H9 (cell line): Measurements from ENCODE around the gene APP. TPM values are rescaled to one million over a fixed set of nuclear protein-coding genes. Genes with fewer than 3 reads are reported as not detected.

Source experiments
- DNase-seq: peaks from one replicate; pipeline ENCODE4 v3.0.0-alpha.2; 2017
- H2AFZ ChIP-seq: one replicate; pipeline ENCODE4 v1.6.1; 2013; ENCODE audit warnings: mild to moderate bottlenecking, low read length, control low read depth, moderate library complexity
- H2AK5ac ChIP-seq: 2 replicates; pipeline ENCODE4 v1.6.1; 2013; ENCODE audit warnings: low read length, control low read depth, mixed read lengths; ENCODE audit not compliant: insufficient read length
- H2BK120ac ChIP-seq: one replicate; pipeline ENCODE4 v1.6.1; 2013; ENCODE audit warnings: low read depth, mild to moderate bottlenecking, low read length, control low read depth, inconsistent platforms; ENCODE audit not compliant: poor library complexity, severe bottlenecking
- H2BK12ac ChIP-seq: 2 replicates; pipeline ENCODE4 v1.6.1; 2013; ENCODE audit warnings: low read length, control low read depth, mixed read lengths, low read depth; ENCODE audit not compliant: insufficient read length
- H2BK15ac ChIP-seq: 2 replicates; pipeline ENCODE4 v1.6.1; 2013; ENCODE audit warnings: low read depth, low read length, control low read depth
- H2BK20ac ChIP-seq: one replicate; pipeline ENCODE4 v1.6.1; 2013; ENCODE audit warnings: low read depth, mild to moderate bottlenecking, low read length, control low read depth, inconsistent platforms; ENCODE audit not compliant: poor library complexity, severe bottlenecking
- H2BK5ac ChIP-seq: 2 replicates; pipeline ENCODE4 v1.6.1; 2013; ENCODE audit warnings: low read length, control low read depth, mixed read lengths; ENCODE audit not compliant: insufficient read length
- H3K14ac ChIP-seq: 2 replicates; pipeline ENCODE4 v1.6.1; 2013; ENCODE audit warnings: low read length, control low read depth; ENCODE audit not compliant: insufficient read depth
- H3K18ac ChIP-seq: 2 replicates; pipeline ENCODE4 v1.6.1; 2013; ENCODE audit warnings: low read depth, mild to moderate bottlenecking, mixed read lengths, low read length, control low read depth; ENCODE audit not compliant: insufficient read length
- H3K23ac ChIP-seq: 2 replicates; pipeline ENCODE4 v1.6.1; 2013; ENCODE audit warnings: low read length, control low read depth, mixed read lengths, low read depth; ENCODE audit not compliant: insufficient read length
- H3K23me2 ChIP-seq: 2 replicates; pipeline ENCODE4 v1.6.1; 2013; ENCODE audit warnings: low read depth, mild to moderate bottlenecking, mixed read lengths, low read length, control low read depth; ENCODE audit not compliant: insufficient read length, poor library complexity, severe bottlenecking
- H3K27ac ChIP-seq: 2 replicates; pipeline ENCODE4 v1.5.1; 2013; ENCODE audit warnings: low read length, control low read depth, mixed read lengths, low read depth; ENCODE audit not compliant: insufficient read length
- H3K27me3 ChIP-seq: 2 replicates; pipeline ENCODE4 v1.6.1; 2013; ENCODE audit warnings: low read length, control low read depth, inconsistent platforms; ENCODE audit not compliant: insufficient read depth
- H3K4ac ChIP-seq: 2 replicates; pipeline ENCODE4 v1.6.1; 2013; ENCODE audit warnings: low read depth, mild to moderate bottlenecking, control low read depth, inconsistent platforms, low read length, moderate library complexity
- H3K4me1 ChIP-seq: 2 replicates; pipeline ENCODE4 v1.6.1; 2013; ENCODE audit warnings: low read length, control low read depth, inconsistent platforms; ENCODE audit not compliant: insufficient read depth
- H3K4me2 ChIP-seq: 2 replicates; pipeline ENCODE4 v1.6.1; 2013; ENCODE audit warnings: low read length, control low read depth, mixed read lengths; ENCODE audit not compliant: insufficient read length, insufficient read depth
- H3K56ac ChIP-seq: 2 replicates; pipeline ENCODE4 v1.6.1; 2013; ENCODE audit warnings: low read depth, mild to moderate bottlenecking, mixed read lengths, low read length, control low read depth; ENCODE audit not compliant: insufficient read length
- H3K79me1 ChIP-seq: 2 replicates; pipeline ENCODE4 v1.6.1; 2013; ENCODE audit warnings: low read depth, mild to moderate bottlenecking, moderate library complexity, low read length, control low read depth, inconsistent platforms; ENCODE audit not compliant: insufficient read depth, poor library complexity, severe bottlenecking
- H3K79me2 ChIP-seq: 2 replicates; pipeline ENCODE4 v1.6.1; 2013; ENCODE audit warnings: low read length, control low read depth, inconsistent platforms; ENCODE audit not compliant: insufficient read depth
- H3K9ac ChIP-seq: 2 replicates; pipeline ENCODE4 v1.6.1; 2013; ENCODE audit warnings: low read length, control low read depth, mixed read lengths; ENCODE audit not compliant: insufficient read length; ENCODE audit errors: extremely low read depth
- H3K9me3 ChIP-seq: one replicate; pipeline ENCODE4 v1.6.1; 2013; ENCODE audit warnings: low read depth, low read length, inconsistent platforms; ENCODE audit not compliant: control insufficient read depth
- H3T11ph ChIP-seq: one replicate; pipeline ENCODE4 v1.6.1; 2013; ENCODE audit warnings: mild to moderate bottlenecking, low read length, control low read depth, inconsistent platforms
- H4K20me1 ChIP-seq: one replicate; pipeline ENCODE4 v1.6.1; 2013; ENCODE audit not compliant: control insufficient read depth, insufficient read length, insufficient read depth
- H4K5ac ChIP-seq: 2 replicates; pipeline ENCODE4 v1.6.1; 2013; ENCODE audit warnings: low read depth, mild to moderate bottlenecking, mixed read lengths, low read length, control low read depth; ENCODE audit not compliant: insufficient read length
- H4K8ac ChIP-seq: replicated peaks from 2 replicates; pipeline ENCODE4 v1.6.1; 2013; ENCODE audit warnings: low read length, control low read depth, mixed read lengths, low read depth; ENCODE audit not compliant: insufficient read length
- H4K91ac ChIP-seq: 2 replicates; pipeline ENCODE4 v1.6.1; 2013; ENCODE audit warnings: low read depth, mild to moderate bottlenecking, moderate library complexity, mixed read lengths, low read length, control low read depth; ENCODE audit not compliant: insufficient read length
- H3K27ac Mint-ChIP-seq, 3 experiments: 2 replicates in 2 of 3; 3 replicates in 1 of 3; pipeline ENCODE4 v1.8.0; 2020 to 2021; ENCODE audit warnings: mixed read lengths in 3 of 3, mild to moderate bottlenecking in 1 of 3, moderate library complexity in 1 of 3
- H3K27me3 Mint-ChIP-seq: 2 replicates; pipeline ENCODE4 v1.8.0; 2021; ENCODE audit warnings: low read depth, mild to moderate bottlenecking, moderate library complexity, mixed read lengths
- H3K36me3 Mint-ChIP-seq, 3 experiments: 2 replicates in 2 of 3; 3 replicates in 1 of 3; pipeline ENCODE4 v1.8.0; 2020 to 2021; ENCODE audit warnings: low read depth in 3 of 3, mixed read lengths in 3 of 3; ENCODE audit not compliant: insufficient read depth in 1 of 3
- H3K4me1 Mint-ChIP-seq, 2 experiments: 2 replicates each; pipeline ENCODE4 v1.8.0; 2020; ENCODE audit warnings: mixed read lengths in 2 of 2
- H3K4me3 Mint-ChIP-seq, 2 experiments: 2 replicates in 1 of 2; 3 replicates in 1 of 2; pipeline ENCODE4 v1.8.0; 2020 to 2021; ENCODE audit warnings: mild to moderate bottlenecking in 2 of 2, mixed read lengths in 2 of 2, moderate library complexity in 1 of 2
- H3K9me3 Mint-ChIP-seq, 2 experiments: 2 replicates in 1 of 2; 3 replicates in 1 of 2; pipeline ENCODE4 v1.8.0; 2020; ENCODE audit warnings: mild to moderate bottlenecking in 2 of 2, mixed read lengths in 2 of 2, moderate library complexity in 1 of 2
- WGBS: extraction: QIAGEN DNeasy Blood & Tissue Kit; methylation state at CpG from one replicate; pipeline ENCODE4 v1.1.7; 2013; ENCODE audit warnings: missing lambda C conversion rate, low lambda C conversion rate, mixed read lengths; ENCODE audit not compliant: insufficient read length; ENCODE audit errors: extremely low coverage; 5-methylcytosine and 5-hydroxymethylcytosine counted together
- total RNA-seq: library from RNA; stranded (reverse); gene quantifications from 2 replicates; pipeline ENCODE4 v1.2.1, GENCODE V29; 2021
- TF ChIP-seq, protein P1 (sequence below): fragments of 200-600 bp; sonication (generic); conservative IDR thresholded peaks from 3 replicates; pipeline ENCODE4 v1.8.0; 2021; ENCODE audit warnings: antibody characterized with exemption, mild to moderate bottlenecking

APP gene
- total RNA-seq, 1 experiment from 2014 or later, result 380 TPM

GRCh38 chr21:25901330-25901979, 269.1 kb downstream of the APP start:
- no peak overlapping the region for H3K56ac ChIP-seq
- H4K91ac ChIP-seq, result no peak overlapping the region
- no peaks in the 10 kb centered on the region for H4K20me1 ChIP-seq
- H3K4ac ChIP-seq, result no peak overlapping the region
- no peak overlapping the region for H3T11ph ChIP-seq
- H2BK120ac ChIP-seq, result no peak overlapping the region
- H3K4me2 ChIP-seq, result no peak overlapping the region
- Mint-ChIP-seq H3K36me3 (peaks cover 27 to 69% (median 30%) of the 10 kb centered on the region in 3 experiments), H3K4me1 (peaks cover 4 to 15% of the 10 kb centered on the region in 2 experiments; a peak in 3 of 4 replicates), H3K27me3 (no peaks in the 10 kb centered on the region), H3K27ac (peak overlapping the region in 2 of 3 experiments; percentile 2 to 50; a peak in 2 of 7 replicates), H3K4me3 (no peak overlapping the region), H3K9me3 (no peaks in the 10 kb centered on the region)
- H2BK15ac ChIP-seq, result no peak overlapping the region
- TF ChIP-seq, protein P1, sequence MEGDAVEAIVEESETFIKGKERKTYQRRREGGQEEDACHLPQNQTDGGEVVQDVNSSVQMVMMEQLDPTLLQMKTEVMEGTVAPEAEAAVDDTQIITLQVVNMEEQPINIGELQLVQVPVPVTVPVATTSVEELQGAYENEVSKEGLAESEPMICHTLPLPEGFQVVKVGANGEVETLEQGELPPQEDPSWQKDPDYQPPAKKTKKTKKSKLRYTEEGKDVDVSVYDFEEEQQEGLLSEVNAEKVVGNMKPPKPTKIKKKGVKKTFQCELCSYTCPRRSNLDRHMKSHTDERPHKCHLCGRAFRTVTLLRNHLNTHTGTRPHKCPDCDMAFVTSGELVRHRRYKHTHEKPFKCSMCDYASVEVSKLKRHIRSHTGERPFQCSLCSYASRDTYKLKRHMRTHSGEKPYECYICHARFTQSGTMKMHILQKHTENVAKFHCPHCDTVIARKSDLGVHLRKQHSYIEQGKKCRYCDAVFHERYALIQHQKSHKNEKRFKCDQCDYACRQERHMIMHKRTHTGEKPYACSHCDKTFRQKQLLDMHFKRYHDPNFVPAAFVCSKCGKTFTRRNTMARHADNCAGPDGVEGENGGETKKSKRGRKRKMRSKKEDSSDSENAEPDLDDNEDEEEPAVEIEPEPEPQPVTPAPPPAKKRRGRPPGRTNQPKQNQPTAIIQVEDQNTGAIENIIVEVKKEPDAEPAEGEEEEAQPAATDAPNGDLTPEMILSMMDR, result no peak
- H3K27ac ChIP-seq, result no peak overlapping the region
- H3K23ac ChIP-seq, result no peak overlapping the region
- H3K27me3 ChIP-seq, result no peaks in the 10 kb centered on the region
- WGBS, result no CpG with 5 or more reads among the region's 2 CpGs
- H4K5ac ChIP-seq, result no peak overlapping the region
- H3K79me2 ChIP-seq, result no peaks in the 10 kb centered on the region
- H2AK5ac ChIP-seq, result no peak overlapping the region
- H2BK12ac ChIP-seq, result no peak overlapping the region
- H3K14ac ChIP-seq, result no peak overlapping the region
- no peaks in the 10 kb centered on the region for H3K23me2 ChIP-seq
- no peak overlapping the region for H4K8ac ChIP-seq
- H2AFZ ChIP-seq, result no peak overlapping the region
- no peaks in the 10 kb centered on the region for H3K79me1 ChIP-seq
- H2BK20ac ChIP-seq, result no peak overlapping the region
- H3K9ac ChIP-seq, result no peak overlapping the region
- no peak overlapping the region for H2BK5ac ChIP-seq
- no peak for DNase-seq
- no peak overlapping the region for H3K18ac ChIP-seq
- H3K4me1 ChIP-seq, result no peaks in the 10 kb centered on the region; the same call in 1 of the 2 replicates
- H3K9me3 ChIP-seq, result no peaks in the 10 kb centered on the region
